ENCODE measurements around the gene CALHM1. TPM values are rescaled to one million over a fixed set of nuclear protein-coding genes. Genes with fewer than 3 reads are reported as not detected.

CALHM1 gene
- total and polyA plus RNA-seq, 7 experiments from 2014 or later = not detected

DNA sequence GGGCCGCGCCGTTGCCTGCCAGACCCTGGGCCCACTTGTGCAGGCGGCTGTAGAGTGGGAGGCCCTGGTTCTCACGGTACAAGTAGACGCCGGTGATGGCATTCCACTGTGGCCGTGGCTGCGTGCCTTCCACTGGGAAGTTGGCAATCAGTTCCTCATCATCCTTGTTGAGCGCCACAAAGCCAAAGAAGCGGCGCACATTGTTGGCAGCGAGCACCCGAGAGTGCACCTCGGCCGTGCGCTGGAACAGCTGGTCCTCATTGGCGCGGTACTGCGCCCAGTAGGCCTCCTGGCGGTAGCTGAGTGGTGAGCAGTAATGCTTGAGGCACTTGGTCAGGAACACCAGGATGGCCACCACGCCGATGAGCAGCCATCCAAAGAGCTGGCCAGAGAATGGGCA lies 11.5 kb downstream of the CALHM1 start:
- POLR2A ChIA-PET = no interaction called here
- Mint-ChIP-seq H3K36me3 (peaks cover 8 to 41% (median 13%) of the 10 kb centered on the region in 5 donors), H3K27ac (peak overlapping the region in 3 of 9 donors; percentile 21 to 65 (median 50)), H3K27me3 (no peaks in the 10 kb centered on the region), H3K4me3 (no peak overlapping the region), H3K4me1 (peaks cover 27 to 48% (median 37%) of the 10 kb centered on the region in 7 donors), H3K9me3 (peaks cover 0 to 1% (median 0%) of the 10 kb centered on the region in 11 donors)
- Histone ChIP-seq H3K9me3 (ENCODE audit: control insufficient read depth in 2 of 3, low read length in 3 of 3) (no peaks in the 10 kb centered on the region), H3K4me3 (ENCODE audit: low read length) (no peak overlapping the region), H3K27me3 (ENCODE audit: control insufficient read depth in 2 of 2, insufficient read depth in 2 of 2, low read length in 2 of 2) (no peaks in the 10 kb centered on the region), H3K36me3 (ENCODE audit: control insufficient read depth in 2 of 3, insufficient read depth in 3 of 3, low read length in 3 of 3) (peaks cover 0 to 70% (median 8%) of the 10 kb centered on the region in 3 experiments), H3K4me1 (ENCODE audit: control insufficient read depth in 2 of 2, insufficient read depth in 2 of 2, low read length in 2 of 2) (peaks cover 18 to 23% of the 10 kb centered on the region in 2 donors), H3K27ac (ENCODE audit: low read depth, low read length) (no peak overlapping the region)
- CTCF ChIA-PET = no interaction called here
- ATAC-seq (no peak), DNase-seq (no peak)
- intact Hi-C loops (cut with micrococcal nuclease) = no loop called here

DNA sequence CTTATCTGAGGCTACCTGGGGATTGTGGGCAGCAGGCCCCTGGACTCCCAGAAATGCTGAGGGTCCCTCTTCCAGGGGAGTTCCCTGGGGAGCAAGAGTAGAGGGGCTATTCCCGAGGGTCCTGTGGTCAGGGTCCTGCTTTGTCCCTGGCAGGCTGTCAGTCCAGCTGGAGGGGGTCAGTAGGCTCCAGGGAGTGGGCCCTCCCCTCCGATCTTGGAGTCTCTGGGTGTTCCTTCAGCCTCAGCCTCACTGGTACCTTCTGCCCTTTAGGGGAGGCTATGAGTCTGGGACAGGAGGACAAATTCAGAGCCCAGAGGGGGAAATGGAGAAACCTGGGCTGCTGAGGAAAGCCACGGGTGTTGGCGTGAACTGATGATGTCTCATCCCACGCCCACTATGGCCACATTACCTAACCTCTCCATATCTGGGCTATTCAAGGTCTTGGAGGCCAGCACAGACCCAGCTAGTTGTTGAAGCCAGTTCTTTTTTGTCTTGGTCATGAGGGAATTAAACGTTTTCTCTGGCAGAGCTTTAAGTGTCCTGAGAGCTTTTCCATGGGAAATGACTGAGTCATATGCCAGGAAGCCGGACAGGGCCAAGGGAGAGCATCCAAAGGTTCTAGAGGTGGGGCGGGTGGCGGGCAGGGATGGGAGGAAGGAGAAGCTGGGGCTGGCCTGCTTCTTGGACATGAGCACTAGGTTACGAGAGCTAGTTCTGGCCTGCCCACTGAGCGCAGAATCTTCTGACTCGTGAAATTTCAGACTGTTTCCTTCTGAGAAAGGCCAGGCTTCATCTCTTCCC lies 12.7 kb downstream of the CALHM1 start:
- CTCF ChIA-PET = no interaction called here
- Mint-ChIP-seq H3K4me3 (no peak overlapping the region), H3K4me1 (peaks cover 26 to 43% (median 29%) of the 10 kb centered on the region in 7 donors)

DNA sequence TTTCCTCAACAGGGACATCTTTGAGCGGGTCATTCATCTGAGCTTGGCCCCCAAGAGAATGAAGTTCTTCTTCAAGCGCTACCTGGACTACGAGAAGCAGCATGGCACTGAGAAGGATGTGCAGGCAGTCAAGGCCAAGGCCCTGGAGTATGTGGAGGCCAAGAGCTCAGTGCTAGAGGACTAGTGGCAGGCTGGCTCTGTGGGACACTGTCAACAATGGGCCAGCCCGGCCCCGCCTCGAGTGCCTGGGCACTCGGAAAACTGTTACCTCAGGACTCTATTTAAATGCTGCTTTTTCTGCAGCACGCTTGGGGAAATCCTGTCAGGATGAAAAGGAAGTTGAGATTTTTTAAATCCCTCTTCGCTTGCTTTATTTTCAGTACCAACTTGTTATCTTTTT lies 13.3 kb downstream of the CALHM1 start:
- DNase-seq = no peak
- no peak overlapping the region for H3K4me3 ChIP-seq (ENCODE audit: low read length)
- peaks cover 0 to 1% (median 0%) of the 10 kb centered on the region in 11 donors for H3K9me3 Mint-ChIP-seq
- no peaks in the 10 kb centered on the region for H3K27me3 ChIP-seq (ENCODE audit: control insufficient read depth in 2 of 2, insufficient read depth in 2 of 2, low read length in 2 of 2)
- peaks cover 20 to 37% (median 23%) of the 10 kb centered on the region in 7 donors for H3K4me1 Mint-ChIP-seq
- H3K27me3 Mint-ChIP-seq = no peaks in the 10 kb centered on the region
- peak overlapping the region in 1 of 9 donors; percentile 43 for H3K27ac Mint-ChIP-seq
- ChIA-PET POLR2A (no interaction called here), CTCF (no interaction called here)
- H3K4me1 ChIP-seq (ENCODE audit: control insufficient read depth in 2 of 2, insufficient read depth in 2 of 2, low read length in 2 of 2) = peaks cover 6 to 18% of the 10 kb centered on the region in 2 donors
- intact Hi-C loops (cut with micrococcal nuclease) = no loop called here
- H3K27ac ChIP-seq (ENCODE audit: low read depth, low read length) = no peak overlapping the region
- peaks cover 9 to 44% (median 16%) of the 10 kb centered on the region in 5 donors for H3K36me3 Mint-ChIP-seq
- no peak for ATAC-seq
- H3K4me3 Mint-ChIP-seq = no peak overlapping the region
- H3K9me3 ChIP-seq (ENCODE audit: control insufficient read depth in 2 of 3, low read length in 3 of 3) = no peaks in the 10 kb centered on the region
- peaks cover 0 to 86% (median 8%) of the 10 kb centered on the region in 3 experiments for H3K36me3 ChIP-seq (ENCODE audit: control insufficient read depth in 2 of 3, insufficient read depth in 3 of 3, low read length in 3 of 3)

More for the DNA sequence above, 12.7 kb downstream of the CALHM1 start:
- Mint-ChIP-seq H3K27me3 (no peaks in the 10 kb centered on the region), H3K9me3 (peaks cover 0 to 1% (median 0%) of the 10 kb centered on the region in 11 donors), H3K27ac (peak overlapping the region in 5 of 9 donors; percentile 2 to 33 (median 31)), H3K36me3 (peaks cover 8 to 40% (median 16%) of the 10 kb centered on the region in 5 donors)
- ATAC-seq (no peak), DNase-seq (no peak)
- Histone ChIP-seq H3K27me3 (ENCODE audit: control insufficient read depth in 2 of 2, insufficient read depth in 2 of 2, low read length in 2 of 2) (no peaks in the 10 kb centered on the region), H3K4me3 (ENCODE audit: low read length) (no peak overlapping the region), H3K9me3 (ENCODE audit: control insufficient read depth in 2 of 3, low read length in 3 of 3) (no peaks in the 10 kb centered on the region), H3K4me1 (ENCODE audit: control insufficient read depth in 2 of 2, insufficient read depth in 2 of 2, low read length in 2 of 2) (peaks cover 12 to 23% of the 10 kb centered on the region in 2 donors), H3K36me3 (ENCODE audit: control insufficient read depth in 2 of 3, insufficient read depth in 3 of 3, low read length in 3 of 3) (peaks cover 0 to 80% (median 8%) of the 10 kb centered on the region in 3 experiments), H3K27ac (ENCODE audit: low read depth, low read length) (no peak overlapping the region)
- POLR2A ChIA-PET = no interaction called here
- intact Hi-C loops (cut with micrococcal nuclease) = no loop called here

DNA sequence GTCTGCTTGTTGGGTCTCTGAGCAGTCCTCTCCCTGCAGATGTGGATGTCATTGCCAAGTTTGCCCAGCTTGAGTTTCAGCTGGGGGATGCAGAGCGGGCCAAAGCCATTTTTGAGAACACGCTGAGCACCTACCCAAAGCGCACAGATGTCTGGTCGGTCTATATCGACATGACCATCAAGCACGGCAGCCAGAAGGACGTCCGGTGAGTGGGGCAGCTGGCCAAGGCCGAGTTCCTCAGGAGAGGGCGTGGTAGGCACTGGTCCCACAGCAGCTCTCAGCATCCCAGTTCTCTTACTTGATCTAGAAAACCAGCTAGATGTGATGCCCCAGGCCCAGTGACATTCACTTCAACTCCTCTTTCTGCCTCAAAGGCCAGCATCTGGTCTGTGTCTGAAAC lies 14.2 kb downstream of the CALHM1 start:
- Mint-ChIP-seq H3K4me3 (no peak overlapping the region), H3K4me1 (peaks cover 11 to 29% (median 15%) of the 10 kb centered on the region in 7 donors), H3K9me3 (peaks cover 0 to 1% (median 0%) of the 10 kb centered on the region in 11 donors), H3K27me3 (no peaks in the 10 kb centered on the region), H3K27ac (no peak overlapping the region), H3K36me3 (peaks cover 17 to 52% (median 20%) of the 10 kb centered on the region in 5 donors)
- ChIA-PET POLR2A (no interaction called here), CTCF (no interaction called here)
- intact Hi-C loops (cut with micrococcal nuclease) = no loop called here
- H3K27me3 ChIP-seq (ENCODE audit: control insufficient read depth in 2 of 2, insufficient read depth in 2 of 2, low read length in 2 of 2) = no peaks in the 10 kb centered on the region
- H3K4me1 ChIP-seq (ENCODE audit: control insufficient read depth in 2 of 2, insufficient read depth in 2 of 2, low read length in 2 of 2) = peaks cover 1 to 9% of the 10 kb centered on the region in 2 donors
- H3K9me3 ChIP-seq (ENCODE audit: control insufficient read depth in 2 of 3, low read length in 3 of 3) = no peaks in the 10 kb centered on the region
- ATAC-seq = no peak
- DNase-seq = no peak
- no peak overlapping the region for H3K27ac ChIP-seq (ENCODE audit: low read depth, low read length)
- peaks cover 0 to 88% (median 8%) of the 10 kb centered on the region in 3 experiments for H3K36me3 ChIP-seq (ENCODE audit: control insufficient read depth in 2 of 3, insufficient read depth in 3 of 3, low read length in 3 of 3)
- H3K4me3 ChIP-seq (ENCODE audit: low read length) = no peak overlapping the region

DNA sequence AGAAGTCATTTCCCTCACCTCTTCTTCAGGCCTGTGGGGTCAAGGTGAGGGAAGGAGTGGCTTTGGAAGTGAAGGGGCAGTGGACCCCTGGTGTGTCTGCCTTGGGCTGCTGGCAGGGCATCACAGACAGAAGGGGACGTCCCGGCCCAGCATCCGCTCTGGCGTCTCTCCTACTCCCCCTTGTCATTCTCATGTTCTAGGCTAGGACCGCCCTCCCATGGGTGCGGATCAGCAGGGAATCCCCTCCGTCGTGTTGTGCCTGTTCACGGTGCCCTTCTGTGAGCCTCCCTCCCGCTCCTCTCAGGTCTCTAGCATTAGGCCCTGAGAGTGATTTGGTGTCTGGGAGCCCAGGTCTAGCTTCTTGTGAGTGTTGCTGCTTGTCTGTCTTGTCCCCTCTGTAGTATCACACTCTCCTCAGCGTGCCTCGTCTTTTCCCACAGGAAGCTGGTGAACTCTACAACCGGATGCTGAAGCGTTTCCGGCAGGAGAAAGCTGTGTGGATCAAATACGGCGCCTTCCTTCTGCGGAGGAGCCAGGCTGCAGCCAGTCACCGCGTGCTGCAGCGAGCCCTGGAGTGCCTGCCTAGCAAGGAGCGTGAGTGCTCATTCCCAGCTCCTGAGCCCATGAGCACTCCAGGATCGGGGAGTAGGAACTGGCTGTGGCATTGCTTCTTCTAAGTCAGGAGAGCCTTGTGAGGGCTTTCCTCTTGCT lies 15.1 kb downstream of the CALHM1 start:
- no peaks in the 10 kb centered on the region for H3K27me3 Mint-ChIP-seq
- POLR2A ChIA-PET = interaction anchor here (0.6 kb wide), 1 partner anchor 117 kb away, joined by 4 read pairs; no protein-coding TSS in a partner anchor

DNA sequence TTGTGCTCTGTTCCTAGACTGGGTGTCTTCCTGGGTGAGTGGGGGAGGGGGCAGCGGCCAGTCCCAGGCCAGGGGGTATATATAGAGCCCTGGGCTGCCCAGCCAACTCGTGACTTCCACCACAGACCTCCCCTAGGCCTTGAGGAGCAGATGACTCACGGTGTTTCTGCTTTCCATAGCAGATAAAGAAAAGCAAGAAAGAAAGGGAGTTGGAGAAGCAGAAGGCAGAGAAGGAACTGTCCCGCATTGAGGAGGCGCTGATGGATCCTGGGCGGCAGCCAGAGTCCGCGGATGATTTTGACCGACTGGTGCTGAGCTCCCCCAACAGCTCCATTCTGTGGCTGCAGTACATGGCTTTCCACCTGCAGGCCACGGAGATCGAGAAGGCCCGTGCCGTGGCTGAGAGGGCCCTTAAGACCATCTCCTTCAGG lies 16.7 kb downstream of the CALHM1 start:
- ChIA-PET CTCF (no interaction called here), POLR2A (interaction anchor here (1.4 kb wide), 1 partner anchor 11 kb away, joined by 3 read pairs; no protein-coding TSS in a partner anchor)
- Mint-ChIP-seq H3K27ac (peak overlapping the region in 1 of 9 donors; percentile 67), H3K36me3 (peaks cover 17 to 56% (median 26%) of the 10 kb centered on the region in 5 donors), H3K4me1 (peaks cover 0 to 14% (median 0%) of the 10 kb centered on the region in 7 donors), H3K9me3 (no peaks in the 10 kb centered on the region), H3K4me3 (no peak overlapping the region), H3K27me3 (no peaks in the 10 kb centered on the region)
- no peaks in the 10 kb centered on the region for H3K4me1 ChIP-seq (ENCODE audit: control insufficient read depth in 2 of 2, insufficient read depth in 2 of 2, low read length in 2 of 2)
- H3K9me3 ChIP-seq (ENCODE audit: control insufficient read depth in 2 of 3, low read length in 3 of 3) = no peaks in the 10 kb centered on the region
- ATAC-seq (no peak), DNase-seq (no peak)
- no peaks in the 10 kb centered on the region for H3K27me3 ChIP-seq (ENCODE audit: control insufficient read depth in 2 of 2, insufficient read depth in 2 of 2, low read length in 2 of 2)
- no peak overlapping the region for H3K4me3 ChIP-seq (ENCODE audit: low read length)
- intact Hi-C loops (cut with micrococcal nuclease) = no loop called here
- peaks cover 8 to 95% (median 18%) of the 10 kb centered on the region in 3 experiments for H3K36me3 ChIP-seq (ENCODE audit: control insufficient read depth in 2 of 3, insufficient read depth in 3 of 3, low read length in 3 of 3)
- H3K27ac ChIP-seq (ENCODE audit: low read depth, low read length) = no peak overlapping the region

More for the DNA sequence above, 15.1 kb downstream of the CALHM1 start:
- no peak for DNase-seq
- no peak for ATAC-seq
- Histone ChIP-seq H3K9me3 (ENCODE audit: control insufficient read depth in 2 of 3, low read length in 3 of 3) (no peaks in the 10 kb centered on the region), H3K36me3 (ENCODE audit: control insufficient read depth in 2 of 3, insufficient read depth in 3 of 3, low read length in 3 of 3) (peaks cover 0 to 91% (median 10%) of the 10 kb centered on the region in 3 experiments), H3K27ac (ENCODE audit: low read depth, low read length) (no peak overlapping the region), H3K4me1 (ENCODE audit: control insufficient read depth in 2 of 2, insufficient read depth in 2 of 2, low read length in 2 of 2) (peaks cover 0 to under 1% of the 10 kb centered on the region in 2 donors), H3K27me3 (ENCODE audit: control insufficient read depth in 2 of 2, insufficient read depth in 2 of 2, low read length in 2 of 2) (no peaks in the 10 kb centered on the region), H3K4me3 (ENCODE audit: low read length) (no peak overlapping the region)
- intact Hi-C loops (cut with micrococcal nuclease) = no loop called here
- Mint-ChIP-seq H3K9me3 (peaks cover 0 to 1% (median 0%) of the 10 kb centered on the region in 11 donors), H3K36me3 (peaks cover 18 to 55% (median 20%) of the 10 kb centered on the region in 5 donors), H3K4me1 (peaks cover 2 to 21% (median 7%) of the 10 kb centered on the region in 7 donors), H3K27ac (peak overlapping the region in 4 of 9 donors; percentile 32 to 57 (median 50)), H3K4me3 (no peak overlapping the region)
- CTCF ChIA-PET = no interaction called here

Measured in naive thymus-derived CD4-positive, alpha-beta T cell (primary cell).